HEK293T (cell line): Measurements from ENCODE around the gene RUVBL2.
"Not testable (repeated sequence)": the region's sequence is repeated elsewhere in the genome, so short reads cannot be mapped to it uniquely, and the experiment has no call there.

Experiments used
- CTCF ChIA-PET: fragments of 350-600 bp; formaldehyde crosslinking; extraction: SDS; loops from one replicate; lab custom pipeline; 2021; ENCODE audit warnings: antibody characterized with exemption, inconsistent platforms; lab: Yijun Ruan, JAX
- POLR2A ChIA-PET: fragments of 350-600 bp; formaldehyde crosslinking; extraction: SDS; loops from one replicate; lab custom pipeline; 2020; ENCODE audit warnings: antibody characterized with exemption, inconsistent platforms; lab: Yijun Ruan, JAX
- DNase-seq: peaks from one replicate; pipeline ENCODE4 v3.0.0; 2012; ENCODE audit warnings: mixed read lengths; ENCODE audit errors: extremely low spot score
- BHLHE40 ChIP-seq: fragments of 450-650 bp; IDR thresholded peaks from 2 replicates; pipeline ENCODE4 v1.6.1; 2016; ENCODE audit warnings: mild to moderate bottlenecking, moderate library complexity, borderline replicate concordance
- CTBP1 ChIP-seq: fragments of 450-650 bp; IDR thresholded peaks from 2 replicates; pipeline ENCODE4 v1.6.1; 2016; ENCODE audit warnings: borderline replicate concordance
- FOXA1 ChIP-seq: fragments of 450-650 bp; IDR thresholded peaks from 2 replicates; pipeline ENCODE4 v1.6.1; 2016; ENCODE audit warnings: mild to moderate bottlenecking
- FOXK2 ChIP-seq: fragments of 450-650 bp; IDR thresholded peaks from 2 replicates; pipeline ENCODE4 v1.6.1; 2016; ENCODE audit warnings: mild to moderate bottlenecking
- HDGF ChIP-seq: fragments of 450-650 bp; IDR thresholded peaks from 2 replicates; pipeline ENCODE4 v1.6.1; 2017; ENCODE audit warnings: antibody characterized with exemption, borderline replicate concordance
- L3MBTL2 ChIP-seq: fragments of 450-650 bp; conservative IDR thresholded peaks from 2 replicates; pipeline ENCODE4 v1.6.1; 2016; ENCODE audit warnings: mild to moderate bottlenecking
- ZNF384 ChIP-seq: fragments of 450-650 bp; IDR thresholded peaks from 2 replicates; pipeline ENCODE4 v1.6.1; 2016

Gene RUVBL2

DNA sequence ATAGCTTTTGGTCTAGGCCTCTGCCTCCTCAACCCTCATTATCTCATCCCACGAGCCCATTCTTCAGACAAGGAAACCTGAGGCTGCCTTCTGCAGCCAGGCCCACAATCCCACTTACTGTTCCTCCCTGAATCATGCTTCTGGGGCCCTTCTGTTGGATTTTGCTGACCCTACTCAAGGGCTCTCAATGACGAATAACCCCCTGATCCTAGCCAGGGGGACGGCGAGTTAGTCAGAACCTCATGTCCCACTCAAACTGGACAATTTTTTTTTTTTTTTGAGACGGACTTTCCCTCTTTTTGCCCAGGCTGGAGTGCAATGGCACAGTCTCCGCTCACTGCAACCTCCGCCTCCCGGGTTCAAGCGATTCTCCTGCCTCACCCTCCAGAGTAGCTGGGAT is 28.4 kb downstream of the RUVBL2 start:
- no peak for DNase-seq
- TF ChIP-seq FOXA1 (no peak), BHLHE40 (no peak), HDGF (no peak), L3MBTL2 (no peak), FOXK2 (no peak), CTBP1 (no peak), ZNF384 (no peak)
- CTCF ChIA-PET: interaction anchor here (1.0 to 1.3 kb wide), 2 partner anchors 22 to 24 kb away, joined by 4 read pairs; no protein-coding TSS in a partner anchor
- POLR2A ChIA-PET: interaction anchor here (1.4 kb wide), 1 partner anchor 29 kb away, joined by 5 read pairs; the partner anchor contains the start of genes GYS1 and RUVBL2

GRCh38 chr19:49024233-49024632 is 30.5 kb downstream of the RUVBL2 start, which contains the start of gene CGB3:
CGB3 (minus strand) TSS chr19:49024333; CDS start chr19:49023971, 362 bp downstream.
- CTCF ChIA-PET, POLR2A ChIA-PET, DNase-seq: not testable (repeated sequence)

- POLR2A ChIA-PET, DNase-seq, CTCF ChIA-PET: not testable (repeated sequence)
These were observed 31.4 kb downstream of the RUVBL2 start for GRCh38 chr19:49025088-49025487.

GRCh38 chr19:49025599-49025998 is 31.9 kb downstream of the RUVBL2 start:
- CTCF ChIA-PET, POLR2A ChIA-PET, DNase-seq: not testable (repeated sequence)

GRCh38 chr19:49028686-49029085 is 35.0 kb downstream of the RUVBL2 start:
- DNase-seq, CTCF ChIA-PET, POLR2A ChIA-PET: not testable (repeated sequence)

GRCh38 chr19:49029749-49030148 is 36.1 kb downstream of the RUVBL2 start:
- POLR2A ChIA-PET, CTCF ChIA-PET: not testable (repeated sequence)

GRCh38 chr19:49030323-49030722 is 36.6 kb downstream of the RUVBL2 start:
- CTCF ChIA-PET, POLR2A ChIA-PET, DNase-seq: not testable (repeated sequence)

More at GRCh38 chr19:49029749-49030148, 36.1 kb downstream of the RUVBL2 start:
- not testable (repeated sequence) for DNase-seq

DNA sequence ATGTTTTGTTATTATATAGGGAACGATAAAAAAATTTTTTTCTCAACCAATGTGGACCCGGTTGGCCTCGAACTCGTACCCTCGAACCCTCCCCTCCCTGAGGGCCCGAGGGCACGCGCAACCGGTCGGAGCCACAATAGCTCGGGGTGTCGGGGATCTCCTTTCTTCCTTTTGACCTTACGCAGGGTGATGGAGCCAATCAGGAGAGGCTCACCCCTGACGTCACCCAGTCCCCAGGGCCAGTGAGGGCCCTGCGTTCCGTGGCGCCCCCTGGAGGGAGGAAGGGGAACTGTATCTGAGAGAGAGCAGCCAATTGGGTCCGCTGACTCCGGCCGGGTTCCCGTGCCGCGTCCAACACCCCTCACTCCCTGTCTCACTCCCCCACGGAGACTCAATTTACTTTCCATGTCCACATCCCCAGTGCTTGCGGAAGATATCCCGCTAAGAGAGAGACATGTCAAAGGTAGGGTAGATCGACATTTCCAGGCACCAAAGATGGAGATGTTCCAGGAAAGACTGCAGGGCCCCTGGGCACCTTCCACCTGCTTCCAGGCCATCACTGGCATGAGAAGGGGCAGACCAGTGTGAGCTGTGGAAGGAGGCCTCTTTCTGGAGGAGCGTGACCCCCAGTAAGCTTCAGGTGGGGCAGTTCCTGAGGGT is 38.1 kb downstream of the RUVBL2 start, which contains the start of gene CGB2:
Gene CGB2, plus strand, starts transcription at position 249 of the 660 bp plus-strand sequence. Its CDS starts 206 bp downstream, at position 455.
- POLR2A ChIA-PET, DNase-seq: not testable (repeated sequence)
- CTCF ChIA-PET: interaction anchor here (0.6 kb wide), 1 partner anchor 162 kb away, joined by 4 read pairs; no protein-coding TSS in a partner anchor

GRCh38 chr19:49036815-49037214 is 43.1 kb downstream of the RUVBL2 start, which contains the start of gene CGB1:
CGB1 (minus strand) TSS chr19:49036895; CDS start chr19:49036711, 184 bp downstream.
- DNase-seq: peak; percentile 53
- CTCF ChIA-PET, POLR2A ChIA-PET: not testable (repeated sequence)

- POLR2A ChIA-PET: not testable (repeated sequence)
These were observed 44.4 kb downstream of the RUVBL2 start for GRCh38 chr19:49038111-49038510.

GRCh38 chr19:49038557-49039276 is 45.0 kb downstream of the RUVBL2 start:
- CTCF ChIA-PET: interaction anchor here (1.1 kb wide), 1 partner anchor 18 kb away, joined by 3 read pairs; no protein-coding TSS in a partner anchor
- POLR2A ChIA-PET, DNase-seq: not testable (repeated sequence)

More at GRCh38 chr19:49038111-49038510, 44.4 kb downstream of the RUVBL2 start:
- CTCF ChIA-PET: interaction anchor here (1.1 kb wide), 1 partner anchor 18 kb away, joined by 3 read pairs; no protein-coding TSS in a partner anchor
- not testable (repeated sequence) for DNase-seq

DNA sequence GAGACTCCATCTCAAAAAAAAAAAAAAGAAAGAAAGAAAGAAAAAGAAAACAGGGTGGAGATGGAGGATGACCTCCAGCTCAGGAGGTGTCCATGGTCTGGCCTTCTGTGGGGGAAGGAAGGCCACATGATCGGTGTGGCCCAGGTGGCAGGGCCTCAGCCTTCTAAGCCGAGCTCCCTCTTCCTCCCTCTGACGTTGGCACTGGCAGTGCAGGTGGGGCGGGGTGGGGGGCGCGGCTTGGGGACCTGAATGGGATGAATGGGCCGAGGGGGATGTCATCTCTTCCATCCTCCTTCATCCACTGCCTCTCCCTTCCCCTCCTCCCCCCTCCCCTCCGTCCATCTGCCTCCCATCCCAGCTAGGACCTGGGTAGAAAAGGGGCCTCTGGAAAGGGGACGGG is 46.0 kb downstream of the RUVBL2 start:
- CTCF ChIA-PET: interaction anchor here (0.6 kb wide), 1 partner anchor 639 kb away, joined by 5 read pairs; no protein-coding TSS in a partner anchor
- DNase-seq, POLR2A ChIA-PET: not testable (repeated sequence)
